Measurements from ENCODE around the gene RFC4.

The RFC4 gene

DNA sequence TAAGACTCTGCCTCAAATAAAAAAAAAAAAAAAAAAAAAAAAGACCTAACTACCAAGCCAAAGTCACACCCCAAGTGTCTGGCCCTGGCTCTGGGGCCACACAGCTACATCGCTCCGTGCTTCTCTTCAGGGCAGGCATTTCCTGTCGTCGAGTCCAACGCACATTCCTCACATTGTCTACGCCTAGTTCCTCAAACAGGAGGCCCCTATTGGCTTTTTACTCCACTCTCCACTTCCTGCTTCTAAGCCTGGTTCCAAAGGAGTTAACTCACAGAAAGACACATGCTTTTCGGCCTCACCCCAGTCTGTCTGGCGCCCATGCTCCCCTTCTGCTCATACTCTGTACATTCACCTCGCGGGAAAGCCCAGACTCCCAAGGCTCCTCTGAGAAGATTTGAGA lies 60.3 kb downstream of the RFC4 start:
- TF ChIP-seq FOXP2 (optimal IDR thresholded peaks at IDR 0.05; ENCODE audit: borderline replicate concordance, extremely low read depth, extremely low read length, insufficient read depth) (no peak), TAF1 (IDR thresholded peaks at IDR 0.05; ENCODE audit: borderline replicate concordance, insufficient read depth, low read length) (no peak), POLR2AphosphoS5 (IDR thresholded peaks at IDR 0.05; ENCODE audit: low read depth, low read length) (no peak)

DNA sequence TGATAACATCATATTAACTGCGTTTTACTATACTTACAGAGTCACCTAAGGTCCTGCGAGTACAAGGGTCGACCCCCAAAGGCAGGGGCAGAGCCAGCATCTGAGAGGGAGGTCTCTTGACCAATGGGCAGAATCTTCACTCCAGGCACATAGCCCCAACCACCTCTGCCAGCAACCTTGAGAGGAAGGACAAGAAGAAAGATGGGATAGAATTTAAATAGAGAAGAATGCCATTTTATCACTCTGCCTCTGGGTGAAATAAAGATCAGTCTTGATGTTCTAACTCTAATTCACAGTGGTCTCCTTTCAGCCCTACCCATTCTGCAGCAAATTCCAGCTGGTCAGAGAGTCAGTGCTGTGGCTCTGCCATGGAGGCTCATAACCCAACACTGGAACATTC lies 62.6 kb downstream of the RFC4 start:
- TF ChIP-seq TAF1 (IDR thresholded peaks at IDR 0.05; ENCODE audit: borderline replicate concordance, insufficient read depth, low read length) (no peak), POLR2AphosphoS5 (IDR thresholded peaks at IDR 0.05; ENCODE audit: low read depth, low read length) (no peak), FOXP2 (optimal IDR thresholded peaks at IDR 0.05; ENCODE audit: borderline replicate concordance, extremely low read depth, extremely low read length, insufficient read depth) (no peak), SIN3A (IDR thresholded peaks at IDR 0.05; ENCODE audit: borderline replicate concordance, insufficient read depth, low read length) (no peak)
- TF ChIP-seq, protein P1, sequence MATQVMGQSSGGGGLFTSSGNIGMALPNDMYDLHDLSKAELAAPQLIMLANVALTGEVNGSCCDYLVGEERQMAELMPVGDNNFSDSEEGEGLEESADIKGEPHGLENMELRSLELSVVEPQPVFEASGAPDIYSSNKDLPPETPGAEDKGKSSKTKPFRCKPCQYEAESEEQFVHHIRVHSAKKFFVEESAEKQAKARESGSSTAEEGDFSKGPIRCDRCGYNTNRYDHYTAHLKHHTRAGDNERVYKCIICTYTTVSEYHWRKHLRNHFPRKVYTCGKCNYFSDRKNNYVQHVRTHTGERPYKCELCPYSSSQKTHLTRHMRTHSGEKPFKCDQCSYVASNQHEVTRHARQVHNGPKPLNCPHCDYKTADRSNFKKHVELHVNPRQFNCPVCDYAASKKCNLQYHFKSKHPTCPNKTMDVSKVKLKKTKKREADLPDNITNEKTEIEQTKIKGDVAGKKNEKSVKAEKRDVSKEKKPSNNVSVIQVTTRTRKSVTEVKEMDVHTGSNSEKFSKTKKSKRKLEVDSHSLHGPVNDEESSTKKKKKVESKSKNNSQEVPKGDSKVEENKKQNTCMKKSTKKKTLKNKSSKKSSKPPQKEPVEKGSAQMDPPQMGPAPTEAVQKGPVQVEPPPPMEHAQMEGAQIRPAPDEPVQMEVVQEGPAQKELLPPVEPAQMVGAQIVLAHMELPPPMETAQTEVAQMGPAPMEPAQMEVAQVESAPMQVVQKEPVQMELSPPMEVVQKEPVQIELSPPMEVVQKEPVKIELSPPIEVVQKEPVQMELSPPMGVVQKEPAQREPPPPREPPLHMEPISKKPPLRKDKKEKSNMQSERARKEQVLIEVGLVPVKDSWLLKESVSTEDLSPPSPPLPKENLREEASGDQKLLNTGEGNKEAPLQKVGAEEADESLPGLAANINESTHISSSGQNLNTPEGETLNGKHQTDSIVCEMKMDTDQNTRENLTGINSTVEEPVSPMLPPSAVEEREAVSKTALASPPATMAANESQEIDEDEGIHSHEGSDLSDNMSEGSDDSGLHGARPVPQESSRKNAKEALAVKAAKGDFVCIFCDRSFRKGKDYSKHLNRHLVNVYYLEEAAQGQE (IDR thresholded peaks at IDR 0.05; ENCODE audit: insufficient read depth in 1 of 2, low read depth in 2 of 2, low read length in 2 of 2) = no peak

DNA sequence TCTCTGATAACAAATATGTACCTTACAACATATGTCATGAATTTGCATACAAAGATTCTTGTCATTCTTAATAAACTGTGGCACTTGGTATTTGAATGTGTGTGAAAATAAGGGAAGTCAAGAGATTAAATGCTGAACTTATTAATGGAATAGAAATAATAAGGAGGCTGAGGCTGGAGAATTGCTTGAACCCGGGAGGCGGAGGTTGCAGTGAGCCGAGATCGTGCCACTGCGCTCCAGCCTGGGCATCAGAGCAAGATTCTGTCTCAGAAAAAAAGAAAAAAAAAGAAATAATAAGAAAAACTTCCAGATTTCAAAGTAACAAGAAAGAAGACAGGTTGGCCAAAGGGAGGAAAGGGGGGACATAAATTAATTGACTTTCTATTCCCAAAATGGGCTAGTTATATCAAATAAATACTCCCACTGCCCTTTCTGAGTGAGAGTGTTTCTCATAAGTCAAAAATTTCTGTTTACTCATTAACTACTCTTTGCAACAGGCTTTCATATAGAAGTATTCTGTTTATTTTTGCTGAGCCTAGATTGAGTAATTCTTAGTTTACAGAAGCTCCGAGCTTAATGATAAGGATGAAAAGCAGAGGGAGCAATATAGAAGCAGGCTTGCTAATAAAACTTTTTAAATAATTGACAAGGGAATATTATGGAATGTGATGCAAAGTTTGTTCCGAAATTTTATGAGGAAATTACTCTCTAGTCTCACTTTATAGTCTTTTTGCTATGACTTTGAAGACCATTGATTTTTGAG lies 63.5 kb downstream of the RFC4 start:
- TF ChIP-seq, protein P1 (IDR thresholded peaks at IDR 0.05; ENCODE audit: insufficient read depth in 1 of 2, low read depth in 2 of 2, low read length in 2 of 2) = no peak
- TF ChIP-seq FOXP2 (optimal IDR thresholded peaks at IDR 0.05; ENCODE audit: borderline replicate concordance, extremely low read depth, extremely low read length, insufficient read depth) = no peak
- TF ChIP-seq TAF1 (IDR thresholded peaks at IDR 0.05; ENCODE audit: borderline replicate concordance, insufficient read depth, low read length) = no peak
- no peak for TF ChIP-seq POLR2AphosphoS5 (IDR thresholded peaks at IDR 0.05; ENCODE audit: low read depth, low read length)
- TF ChIP-seq SIN3A (IDR thresholded peaks at IDR 0.05; ENCODE audit: borderline replicate concordance, insufficient read depth, low read length) = no peak
